ENCODE measurements around the gene MLIP. TPM values are rescaled to one million over a fixed set of nuclear protein-coding genes. Genes with fewer than 3 reads are reported as not detected.

MLIP gene, protein sequence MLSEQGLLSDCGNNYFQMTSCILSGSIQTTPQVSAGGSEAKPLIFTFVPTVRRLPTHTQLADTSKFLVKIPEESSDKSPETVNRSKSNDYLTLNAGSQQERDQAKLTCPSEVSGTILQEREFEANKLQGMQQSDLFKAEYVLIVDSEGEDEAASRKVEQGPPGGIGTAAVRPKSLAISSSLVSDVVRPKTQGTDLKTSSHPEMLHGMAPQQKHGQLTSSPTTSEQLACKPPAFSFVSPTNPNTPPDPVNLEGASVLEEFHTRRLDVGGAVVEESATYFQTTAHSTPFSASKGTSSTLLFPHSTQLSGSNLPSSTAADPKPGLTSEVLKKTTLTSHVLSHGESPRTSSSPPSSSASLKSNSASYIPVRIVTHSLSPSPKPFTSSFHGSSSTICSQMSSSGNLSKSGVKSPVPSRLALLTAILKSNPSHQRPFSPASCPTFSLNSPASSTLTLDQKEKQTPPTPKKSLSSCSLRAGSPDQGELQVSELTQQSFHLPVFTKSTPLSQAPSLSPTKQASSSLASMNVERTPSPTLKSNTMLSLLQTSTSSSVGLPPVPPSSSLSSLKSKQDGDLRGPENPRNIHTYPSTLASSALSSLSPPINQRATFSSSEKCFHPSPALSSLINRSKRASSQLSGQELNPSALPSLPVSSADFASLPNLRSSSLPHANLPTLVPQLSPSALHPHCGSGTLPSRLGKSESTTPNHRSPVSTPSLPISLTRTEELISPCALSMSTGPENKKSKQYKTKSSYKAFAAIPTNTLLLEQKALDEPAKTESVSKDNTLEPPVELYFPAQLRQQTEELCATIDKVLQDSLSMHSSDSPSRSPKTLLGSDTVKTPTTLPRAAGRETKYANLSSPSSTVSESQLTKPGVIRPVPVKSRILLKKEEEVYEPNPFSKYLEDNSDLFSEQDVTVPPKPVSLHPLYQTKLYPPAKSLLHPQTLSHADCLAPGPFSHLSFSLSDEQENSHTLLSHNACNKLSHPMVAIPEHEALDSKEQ
- not detected for total RNA-seq
- not detected for polyA plus RNA-seq

DNA sequence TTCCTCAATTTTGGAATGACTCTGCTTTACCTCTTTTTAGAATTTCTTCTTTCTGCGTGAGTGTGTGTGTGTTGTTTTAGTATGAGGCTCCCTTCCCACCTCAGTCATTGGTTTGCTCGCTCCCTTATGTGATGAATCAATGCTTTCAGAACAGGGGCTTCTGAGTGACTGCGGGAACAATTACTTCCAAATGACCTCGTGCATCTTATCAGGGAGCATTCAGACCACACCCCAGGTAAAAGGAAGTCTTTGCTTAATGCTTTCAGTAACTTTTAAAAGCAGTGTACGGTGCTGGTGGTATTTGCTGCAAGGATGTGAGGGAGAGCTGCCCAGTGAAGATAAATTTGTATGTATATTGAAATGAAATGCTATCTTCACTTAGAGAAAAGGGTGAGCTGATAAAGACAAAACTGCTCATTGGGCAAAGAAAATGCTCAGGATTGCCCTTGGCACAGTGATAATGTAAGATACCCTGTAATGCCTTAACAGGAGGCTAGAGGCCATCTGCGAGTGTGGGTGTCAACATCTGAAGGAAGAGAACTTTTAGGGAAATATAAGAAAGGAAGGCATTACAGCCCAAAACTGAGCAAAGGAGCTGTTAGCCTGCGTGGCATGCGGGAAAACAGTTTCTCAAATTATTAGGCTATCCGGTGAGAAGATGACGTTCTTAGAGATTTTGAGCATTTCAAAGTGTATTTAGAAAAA lies at the start of gene MLIP:
MLIP (plus strand) TSS at position 103 of the 705 bp plus-strand sequence; CDS start at position 140, 37 bp downstream.
- Histone ChIP-seq H3K4me1 (ENCODE audit: insufficient read depth, low read length) (no peaks in the 10 kb centered on the region), H3K9me3 (ENCODE audit: control insufficient read depth in 1 of 2, low read length in 2 of 2) (no peaks in the 10 kb centered on the region), H3K36me3 (ENCODE audit: insufficient read depth, low read length) (no peaks in the 10 kb centered on the region), H3K4me3 (ENCODE audit: low read length in 2 of 2) (no peak within 1 kb of the TSS), H3K27me3 (ENCODE audit: insufficient read depth, low read length) (no peaks in the 10 kb centered on the region), H3K27ac (ENCODE audit: low read depth, low read length) (no peak within 1 kb of the TSS)
- H3K4me1 Mint-ChIP-seq, result no peaks in the 10 kb centered on the region
- H3K9me3 Mint-ChIP-seq, result peaks cover 0 to 6% (median 4%) of the 10 kb centered on the region in 8 donors
- no peaks in the 10 kb centered on the region for H3K36me3 Mint-ChIP-seq
- POLR2A ChIA-PET (ENCODE audit: partially characterized antibody), result no interaction called here
- H3K27me3 Mint-ChIP-seq, result peaks cover 0 to 3% of the 10 kb centered on the region in 2 donors
- DNase-seq, result no peak
- no peak within 1 kb of the TSS for H3K27ac Mint-ChIP-seq
- intact Hi-C loops (cut with micrococcal nuclease), result no loop called here
- H3K4me3 Mint-ChIP-seq, result no peak within 1 kb of the TSS
- CTCF ChIA-PET (ENCODE audit: partially characterized antibody), result no interaction called here

GRCh38 chr6:54063228-54063539 lies 48.1 kb upstream of the MLIP start:
- H3K4me1 Mint-ChIP-seq, result no peaks in the 10 kb centered on the region
- H3K36me3 ChIP-seq (ENCODE audit: insufficient read depth, low read length), result no peaks in the 10 kb centered on the region
- POLR2A ChIA-PET (ENCODE audit: partially characterized antibody), result no interaction called here

GRCh38 chr6:54068694-54069093 lies 42.5 kb upstream of the MLIP start:
- H3K9me3 ChIP-seq (ENCODE audit: control insufficient read depth in 1 of 2, low read length in 2 of 2), result no peaks in the 10 kb centered on the region
- DNase-seq, result no peak
- H3K27me3 Mint-ChIP-seq, result no peaks in the 10 kb centered on the region
- H3K4me3 ChIP-seq (ENCODE audit: low read length in 2 of 2), result no peak overlapping the region
- ChIA-PET POLR2A (ENCODE audit: partially characterized antibody) (no interaction called here), CTCF (ENCODE audit: partially characterized antibody) (no interaction called here)
- H3K4me1 Mint-ChIP-seq, result peaks cover 0 to 3% (median 0%) of the 10 kb centered on the region in 4 donors
- H3K36me3 ChIP-seq (ENCODE audit: insufficient read depth, low read length), result no peaks in the 10 kb centered on the region
- intact Hi-C loops (cut with micrococcal nuclease), result no loop called here
- no peaks in the 10 kb centered on the region for H3K4me1 ChIP-seq (ENCODE audit: insufficient read depth, low read length)
- no peak overlapping the region for H3K27ac Mint-ChIP-seq
- no peaks in the 10 kb centered on the region for H3K36me3 Mint-ChIP-seq
- no peaks in the 10 kb centered on the region for H3K9me3 Mint-ChIP-seq
- H3K4me3 Mint-ChIP-seq, result no peak overlapping the region
- H3K27me3 ChIP-seq (ENCODE audit: insufficient read depth, low read length), result no peaks in the 10 kb centered on the region
- H3K27ac ChIP-seq (ENCODE audit: low read depth, low read length), result no peak overlapping the region

More at GRCh38 chr6:54063228-54063539, 48.1 kb upstream of the MLIP start:
- Mint-ChIP-seq H3K36me3 (no peaks in the 10 kb centered on the region), H3K27ac (no peak overlapping the region), H3K9me3 (no peaks in the 10 kb centered on the region), H3K4me3 (no peak overlapping the region), H3K27me3 (no peaks in the 10 kb centered on the region)
- DNase-seq, result no peak
- Histone ChIP-seq H3K9me3 (ENCODE audit: control insufficient read depth in 1 of 2, low read length in 2 of 2) (no peaks in the 10 kb centered on the region), H3K4me3 (ENCODE audit: low read length in 2 of 2) (no peak overlapping the region), H3K27ac (ENCODE audit: low read depth, low read length) (no peak overlapping the region), H3K4me1 (ENCODE audit: insufficient read depth, low read length) (no peaks in the 10 kb centered on the region), H3K27me3 (ENCODE audit: insufficient read depth, low read length) (no peaks in the 10 kb centered on the region)
- intact Hi-C loops (cut with micrococcal nuclease), result no loop called here
- CTCF ChIA-PET (ENCODE audit: partially characterized antibody), result interaction anchor here (0.7 kb wide), 1 partner anchor 81 kb away, joined by 3 read pairs; no protein-coding TSS in a partner anchor

GRCh38 chr6:54070025-54070424 lies 41.2 kb upstream of the MLIP start:
- H3K4me1 ChIP-seq (ENCODE audit: insufficient read depth, low read length), result no peaks in the 10 kb centered on the region
- intact Hi-C loops (cut with micrococcal nuclease), result no loop called here
- H3K4me1 Mint-ChIP-seq, result peaks cover 0 to 3% (median 0%) of the 10 kb centered on the region in 4 donors
- H3K4me3 ChIP-seq (ENCODE audit: low read length in 2 of 2), result no peak overlapping the region
- no peaks in the 10 kb centered on the region for H3K9me3 Mint-ChIP-seq
- ChIA-PET POLR2A (ENCODE audit: partially characterized antibody) (no interaction called here), CTCF (ENCODE audit: partially characterized antibody) (no interaction called here)
- peaks cover 5% of the 10 kb centered on the region for H3K27me3 ChIP-seq (ENCODE audit: insufficient read depth, low read length)
- no peaks in the 10 kb centered on the region for H3K36me3 Mint-ChIP-seq
- H3K9me3 ChIP-seq (ENCODE audit: control insufficient read depth in 1 of 2, low read length in 2 of 2), result no peaks in the 10 kb centered on the region
- H3K27ac ChIP-seq (ENCODE audit: low read depth, low read length), result no peak overlapping the region
- no peaks in the 10 kb centered on the region for H3K27me3 Mint-ChIP-seq
- no peak overlapping the region for H3K4me3 Mint-ChIP-seq
- H3K36me3 ChIP-seq (ENCODE audit: insufficient read depth, low read length), result no peaks in the 10 kb centered on the region
- no peak for DNase-seq
- H3K27ac Mint-ChIP-seq, result no peak overlapping the region

DNA sequence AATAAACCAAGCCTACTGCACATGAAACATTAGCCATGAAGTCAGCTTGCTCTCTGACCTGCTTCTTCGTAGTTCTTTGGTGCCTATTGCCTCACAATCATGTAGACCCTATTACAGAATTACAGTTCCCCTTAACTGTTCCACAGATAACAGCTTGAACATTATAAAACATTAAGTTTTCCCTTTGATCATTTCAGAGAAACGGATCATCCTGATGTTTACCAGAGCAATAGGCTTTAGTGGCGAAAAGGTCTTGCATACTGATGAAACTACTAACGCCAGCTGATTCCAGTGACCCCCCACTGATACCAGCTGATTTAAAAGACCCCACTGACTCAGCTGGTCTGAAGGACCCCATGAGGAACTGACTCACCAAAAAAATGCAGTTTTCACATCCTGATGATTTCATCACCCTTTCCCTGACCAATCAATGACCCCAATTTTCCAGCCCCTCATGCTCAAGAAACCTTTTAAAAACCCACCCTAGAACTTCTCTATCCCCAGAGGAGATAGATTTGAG lies 39.4 kb upstream of the MLIP start:
- Histone ChIP-seq H3K4me1 (ENCODE audit: insufficient read depth, low read length) (no peaks in the 10 kb centered on the region), H3K27me3 (ENCODE audit: insufficient read depth, low read length) (peaks cover 5% of the 10 kb centered on the region), H3K36me3 (ENCODE audit: insufficient read depth, low read length) (no peaks in the 10 kb centered on the region), H3K4me3 (ENCODE audit: low read length in 2 of 2) (no peak overlapping the region), H3K9me3 (ENCODE audit: control insufficient read depth in 1 of 2, low read length in 2 of 2) (no peaks in the 10 kb centered on the region), H3K27ac (ENCODE audit: low read depth, low read length) (no peak overlapping the region)
- no peak for DNase-seq
- Mint-ChIP-seq H3K4me1 (peaks cover 0 to 3% (median 0%) of the 10 kb centered on the region in 4 donors), H3K27ac (no peak overlapping the region), H3K36me3 (no peaks in the 10 kb centered on the region), H3K27me3 (no peaks in the 10 kb centered on the region), H3K4me3 (no peak overlapping the region), H3K9me3 (no peaks in the 10 kb centered on the region)
- intact Hi-C loops (cut with micrococcal nuclease), result no loop called here
- CTCF ChIA-PET (ENCODE audit: partially characterized antibody), result no interaction called here
- POLR2A ChIA-PET (ENCODE audit: partially characterized antibody), result no interaction called here

- no peaks in the 10 kb centered on the region for H3K9me3 Mint-ChIP-seq
These were observed 38.5 kb upstream of the MLIP start for GRCh38 chr6:54072635-54073313.

More at GRCh38 chr6:54072635-54073313, 38.5 kb upstream of the MLIP start:
- intact Hi-C loops (cut with micrococcal nuclease), result no loop called here
- Mint-ChIP-seq H3K27me3 (no peaks in the 10 kb centered on the region), H3K4me1 (peaks cover 0 to 3% (median 0%) of the 10 kb centered on the region in 4 donors), H3K36me3 (no peaks in the 10 kb centered on the region), H3K27ac (no peak overlapping the region), H3K4me3 (no peak overlapping the region)
- H3K4me1 ChIP-seq (ENCODE audit: insufficient read depth, low read length), result no peaks in the 10 kb centered on the region
- no peak overlapping the region for H3K27ac ChIP-seq (ENCODE audit: low read depth, low read length)
- no peaks in the 10 kb centered on the region for H3K36me3 ChIP-seq (ENCODE audit: insufficient read depth, low read length)
- no peak for DNase-seq
- H3K9me3 ChIP-seq (ENCODE audit: control insufficient read depth in 1 of 2, low read length in 2 of 2), result no peaks in the 10 kb centered on the region
- ChIA-PET CTCF (ENCODE audit: partially characterized antibody) (no interaction called here), POLR2A (ENCODE audit: partially characterized antibody) (no interaction called here)
- no peak overlapping the region for H3K4me3 ChIP-seq (ENCODE audit: low read length in 2 of 2)
- peaks cover 5% of the 10 kb centered on the region for H3K27me3 ChIP-seq (ENCODE audit: insufficient read depth, low read length)

Data from CD4-positive, alpha-beta memory T cell (primary cell).